ENCODE results near the gene POLR2J2.
A peak's percentile ranks its signal among the peaks of the same experiment; 100 is the strongest.
"Not testable (repeated sequence)": the region's sequence is repeated elsewhere in the genome, so short reads cannot be mapped to it uniquely, and the experiment has no call there.

Gene POLR2J2

DNA sequence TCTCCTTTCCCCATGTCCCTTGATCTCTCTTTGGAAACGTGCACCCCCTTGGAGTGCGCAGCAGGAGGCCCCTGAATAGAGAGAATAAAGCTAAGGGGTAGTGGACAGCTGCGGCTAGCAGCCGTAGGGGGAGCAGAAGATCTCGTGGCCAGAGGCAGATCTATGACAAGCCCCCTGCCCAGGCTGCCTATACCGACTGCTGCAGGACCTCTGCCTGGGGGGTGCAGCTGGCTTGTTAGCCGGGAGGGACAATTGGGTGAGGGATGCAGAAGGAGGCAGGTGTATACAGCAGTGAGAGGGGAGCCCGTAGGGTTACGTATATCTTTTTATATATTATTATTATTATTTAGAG, 469 bp upstream of the POLR2J2 start:
- not testable (repeated sequence) for DNase-seq (ENCODE audit: low read depth in 1 of 2, low spot score in 1 of 2)

GRCh38 chr7:102667523-102667922, 3.9 kb downstream of the POLR2J2 start:
- not testable (repeated sequence) for DNase-seq (ENCODE audit: low read depth in 1 of 2, low spot score in 1 of 2)

GRCh38 chr7:102666850-102667249, 4.6 kb downstream of the POLR2J2 start:
- not testable (repeated sequence) for DNase-seq (ENCODE audit: low read depth in 1 of 2, low spot score in 1 of 2)

- not testable (repeated sequence) for DNase-seq (ENCODE audit: low read depth in 1 of 2, low spot score in 1 of 2)
Measured at GRCh38 chr7:102664765-102665164, 6.7 kb downstream of the POLR2J2 start.

- not testable (repeated sequence) for DNase-seq (ENCODE audit: low read depth in 1 of 2, low spot score in 1 of 2)
Measured at GRCh38 chr7:102649924-102650323, 21.5 kb downstream of the POLR2J2 start, which contains the start of gene SPDYE2B. TSS of gene SPDYE2B (plus strand) at chr7:102650319. CDS start at chr7:102652349, 2,030 bp downstream.

- DNase-seq (ENCODE audit: low read depth in 1 of 2, low spot score in 1 of 2), result not testable (repeated sequence)
Measured at GRCh38 chr7:102647813-102648212, 23.6 kb downstream of the POLR2J2 start.

GRCh38 chr7:102643404-102643803, 28.1 kb downstream of the POLR2J2 start:
- not testable (repeated sequence) for DNase-seq (ENCODE audit: low read depth in 1 of 2, low spot score in 1 of 2)

GRCh38 chr7:102642691-102643090, 28.8 kb downstream of the POLR2J2 start, which contains the start of gene UPK3BL1:
TSS of gene UPK3BL1 (minus strand) at chr7:102642791. CDS start at chr7:102642741, 50 bp downstream.
- not testable (repeated sequence) for DNase-seq (ENCODE audit: low read depth in 1 of 2, low spot score in 1 of 2)

- DNase-seq (ENCODE audit: low read depth in 1 of 2, low spot score in 1 of 2), result not testable (repeated sequence)
Measured at GRCh38 chr7:102638848-102639247, 32.6 kb downstream of the POLR2J2 start.

- DNase-seq (ENCODE audit: low read depth in 1 of 2, low spot score in 1 of 2), result not testable (repeated sequence)
Measured at GRCh38 chr7:102636956-102637355, 34.5 kb downstream of the POLR2J2 start.

DNA sequence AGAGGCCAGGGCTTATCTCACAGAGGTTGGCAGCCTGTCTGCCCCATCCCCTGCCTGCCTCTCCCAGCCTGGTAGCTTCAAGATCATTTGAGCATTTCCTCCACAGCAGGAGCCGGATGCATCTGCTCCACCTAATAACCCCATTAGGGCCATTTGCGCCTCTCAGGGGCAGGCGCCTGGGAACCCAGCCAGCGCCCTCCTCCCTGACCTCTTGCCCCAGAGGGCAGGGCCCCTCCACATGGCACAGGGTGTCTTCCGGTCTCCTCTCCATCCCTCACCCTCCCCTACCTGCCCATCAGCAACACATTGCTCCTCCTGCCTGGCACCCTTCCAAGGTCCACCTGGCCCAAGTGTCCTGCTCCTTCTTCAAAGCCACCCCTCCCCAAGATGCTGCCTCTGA, 36.1 kb downstream of the POLR2J2 start:
- not testable (repeated sequence) for DNase-seq (ENCODE audit: low read depth in 1 of 2, low spot score in 1 of 2)

DNA sequence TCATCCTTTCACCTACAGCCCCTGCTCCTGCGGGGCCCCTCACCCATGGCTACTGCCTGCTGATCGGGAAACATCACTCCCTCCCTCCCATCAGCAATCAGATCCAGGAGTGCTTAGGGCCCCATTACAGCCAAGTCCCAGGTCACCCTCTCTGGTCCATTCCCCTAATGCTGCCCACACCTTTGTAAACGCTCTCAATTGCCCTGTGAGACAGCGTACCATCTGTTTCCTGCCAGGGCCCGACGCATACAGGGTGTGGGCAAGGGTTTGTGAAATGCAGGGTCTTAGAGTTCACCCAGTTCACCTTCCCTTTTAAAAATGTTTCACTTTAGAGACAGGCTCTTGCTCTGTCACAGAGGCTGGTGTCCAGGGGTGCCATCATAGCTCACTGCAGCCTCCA, 37.2 kb downstream of the POLR2J2 start:
- not testable (repeated sequence) for DNase-seq (ENCODE audit: low read depth in 1 of 2, low spot score in 1 of 2)

DNA sequence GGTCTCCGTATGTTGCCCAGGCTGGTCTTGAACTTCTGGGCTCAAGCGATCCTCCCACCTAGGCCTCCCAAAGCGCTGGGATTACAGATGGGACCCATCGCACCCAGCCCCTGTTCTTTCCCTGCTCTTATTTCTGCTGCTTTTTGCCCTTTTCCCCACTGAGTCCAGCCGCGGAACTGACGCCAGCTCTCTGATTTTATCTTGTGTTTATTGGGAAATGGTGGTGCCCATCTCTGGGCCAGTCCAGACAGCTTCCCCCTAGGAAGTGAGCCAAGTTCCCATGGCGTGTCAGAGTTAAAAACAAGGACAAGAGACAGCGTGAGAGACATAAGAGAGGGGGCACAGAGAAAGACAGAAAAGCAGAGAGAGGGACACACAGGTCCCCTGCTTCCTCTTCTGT, 40.8 kb downstream of the POLR2J2 start:
- DNase-seq (ENCODE audit: low read depth in 1 of 2, low spot score in 1 of 2), result not testable (repeated sequence)

DNA sequence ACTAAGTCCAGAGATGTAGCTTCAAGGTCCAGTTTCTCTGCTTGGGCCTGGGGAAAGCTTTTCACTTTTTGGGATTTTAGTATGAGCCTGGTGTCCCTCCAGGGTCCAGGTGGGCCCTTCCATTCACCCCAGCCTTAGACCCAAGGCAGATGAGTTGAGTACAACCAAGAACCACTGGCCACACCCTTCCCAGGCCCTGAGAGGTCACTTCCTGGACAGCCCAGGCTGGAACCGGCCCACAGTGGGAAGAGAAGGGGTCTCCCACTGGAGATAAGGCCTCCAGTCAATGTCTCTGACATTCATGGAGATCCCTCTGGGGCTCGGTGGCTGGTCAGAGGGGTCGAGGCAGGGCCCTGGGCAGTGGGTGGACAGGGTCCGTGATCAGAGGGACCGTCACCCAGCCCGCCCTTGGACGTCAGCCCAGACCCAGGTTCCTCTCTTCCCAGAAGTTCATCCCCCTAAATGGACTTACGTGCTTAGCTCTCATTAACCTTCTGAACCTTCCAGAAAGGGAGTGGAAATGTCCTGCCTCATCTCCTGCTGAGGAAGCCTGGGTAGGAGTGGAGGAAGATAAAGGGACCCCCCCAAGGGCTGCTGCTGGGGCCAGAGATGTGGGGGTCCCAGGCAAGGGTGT, 44.1 kb downstream of the POLR2J2 start:
- DNase-seq (ENCODE audit: low read depth in 1 of 2, low spot score in 1 of 2), result not testable (repeated sequence)

- not testable (repeated sequence) for DNase-seq (ENCODE audit: low read depth in 1 of 2, low spot score in 1 of 2)
Measured at GRCh38 chr7:102618122-102618521, 53.3 kb downstream of the POLR2J2 start.

DNA sequence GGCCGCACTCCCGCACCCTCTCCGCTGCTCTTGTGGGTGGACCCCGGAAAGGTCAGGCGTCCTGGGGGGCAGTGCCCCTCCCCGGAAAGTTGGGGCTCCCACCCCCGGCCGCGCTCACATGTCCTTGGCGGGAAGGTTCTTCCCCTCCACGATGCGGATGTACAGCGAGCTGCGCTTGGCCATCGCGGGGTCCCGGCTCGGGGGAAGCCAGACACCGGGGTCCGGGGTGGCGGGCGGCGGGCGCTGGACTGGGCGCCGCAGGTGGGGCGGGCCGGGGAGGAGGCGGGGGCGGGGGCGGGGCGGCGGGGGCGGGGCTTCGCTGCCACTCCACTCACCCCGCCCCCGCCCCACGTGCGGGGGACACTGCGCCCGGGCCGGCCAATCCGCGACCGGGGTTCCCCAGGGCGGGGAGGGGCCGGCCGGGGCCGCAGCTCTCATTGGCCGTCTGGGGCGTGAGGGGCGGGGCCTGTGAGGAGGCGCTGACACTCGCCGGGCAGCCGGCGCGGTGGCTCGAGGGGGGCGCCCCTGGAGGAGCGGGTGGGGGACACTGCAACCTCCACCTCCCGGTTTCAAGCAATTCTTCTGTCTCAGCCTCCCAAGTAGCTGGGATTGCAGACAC, 54.8 kb downstream of the POLR2J2 start, which contains the start of gene RASA4:
RASA4 (minus strand) TSS at position 250 of the 619 bp plus-strand sequence; CDS start at position 183, 67 bp downstream.
- DNase-seq (ENCODE audit: low read depth in 1 of 2, low spot score in 1 of 2), result peak in 1 of 2 donors; percentile 11

All from activated CD4-positive, alpha-beta T cell treated with anti-CD3 and anti-CD28 coated beads, Interleukin-2, amount 50 U/mL, for 24 hours (primary cell).